GM23338 (cell line): ENCODE data around the gene FGF11. TPM values are rescaled to one million over a fixed set of nuclear protein-coding genes. Genes with fewer than 3 reads are reported as not detected.

Experiments used
- ATAC-seq: fragments of 200-7000 bp; cut with Tn5 transposase; 3 replicates; pipeline ENCODE4 v1.9.1; 2020
- DNase-seq: peaks from one replicate; pipeline ENCODE4 v3.0.0-alpha.2; 2015; ENCODE audit warnings: low spot score
- H2AFZ ChIP-seq: fragments of 200-600 bp; sonication (generic); 2 replicates; pipeline ENCODE4 v1.8.0; 2016; ENCODE audit warnings: antibody characterized with exemption, mild to moderate bottlenecking, moderate library complexity
- H3F3A ChIP-seq: fragments of 200-600 bp; sonication (generic); replicated peaks from 2 replicates; pipeline ENCODE4 v1.8.0; 2017; ENCODE audit warnings: antibody characterized with exemption, mixed run types, low read depth
- H3K27ac ChIP-seq: fragments of 200-600 bp; sonication (generic); 2 replicates; pipeline ENCODE4 v1.6.1; 2016; ENCODE audit warnings: low read depth
- H3K27me3 ChIP-seq: fragments of 200-600 bp; sonication (generic); 2 replicates; pipeline ENCODE4 v1.8.0; 2016; ENCODE audit warnings: mild to moderate bottlenecking, mixed run types, moderate library complexity; ENCODE audit not compliant: insufficient read depth
- H3K36me3 ChIP-seq: fragments of 200-600 bp; sonication (generic); 2 replicates; pipeline ENCODE4 v1.8.0; 2016; ENCODE audit warnings: mild to moderate bottlenecking; ENCODE audit not compliant: insufficient read depth
- H3K4me1 ChIP-seq: fragments of 200-600 bp; sonication (generic); 2 replicates; pipeline ENCODE4 v1.8.0; 2016; ENCODE audit warnings: mild to moderate bottlenecking, moderate library complexity; ENCODE audit not compliant: insufficient read depth
- H3K4me2 ChIP-seq: fragments of 200-600 bp; sonication (generic); 2 replicates; pipeline ENCODE4 v1.7.1; 2017; ENCODE audit warnings: mixed run types
- H3K4me3 ChIP-seq: fragments of 200-600 bp; sonication (generic); 2 replicates; pipeline ENCODE4 v1.6.1; 2016; ENCODE audit warnings: mixed run types
- H3K79me2 ChIP-seq: fragments of 200-600 bp; sonication (generic); replicated peaks from 2 replicates; pipeline ENCODE4 v1.8.0; 2017; ENCODE audit warnings: mild to moderate bottlenecking; ENCODE audit not compliant: insufficient read depth
- H3K9me2 ChIP-seq: fragments of 200-600 bp; sonication (generic); 2 replicates; pipeline ENCODE4 v1.8.0; 2017; ENCODE audit not compliant: insufficient read depth
- H4K20me1 ChIP-seq: fragments of 200-600 bp; sonication (generic); replicated peaks from 2 replicates; pipeline ENCODE4 v1.8.0; 2017; ENCODE audit warnings: mild to moderate bottlenecking; ENCODE audit not compliant: insufficient read depth
- H3K27ac Mint-ChIP-seq: 2 replicates; pipeline ENCODE4 v1.8.0; 2020; ENCODE audit warnings: inconsistent platforms, mild to moderate bottlenecking, moderate library complexity, mixed read lengths
- H3K27me3 Mint-ChIP-seq: 3 replicates; pipeline ENCODE4 v1.8.0; 2022; ENCODE audit warnings: low read depth, mild to moderate bottlenecking, moderate library complexity, mixed read lengths, inconsistent platforms; ENCODE audit not compliant: insufficient read depth, poor library complexity
- H3K36me3 Mint-ChIP-seq: 3 replicates; pipeline ENCODE4 v1.8.0; 2021; ENCODE audit warnings: low read depth, mild to moderate bottlenecking, inconsistent platforms, moderate library complexity, mixed read lengths
- H3K4me1 Mint-ChIP-seq: 3 replicates; pipeline ENCODE4 v1.8.0; 2020; ENCODE audit warnings: mild to moderate bottlenecking, inconsistent platforms, mixed read lengths
- H3K4me3 Mint-ChIP-seq: 3 replicates; pipeline ENCODE4 v1.8.0; 2021; ENCODE audit warnings: moderate library complexity, mild to moderate bottlenecking, inconsistent platforms, mixed read lengths
- H3K9me3 Mint-ChIP-seq: 3 replicates; pipeline ENCODE4 v1.8.0; 2020; ENCODE audit warnings: moderate library complexity, mild to moderate bottlenecking, inconsistent platforms, mixed read lengths
- CREB1 ChIP-seq: fragments of 250-450 bp; sonication (Bioruptor Pico); IDR thresholded peaks from 2 replicates; pipeline ENCODE4 v1.5.0; 2020; ENCODE audit warnings: low read depth, mild to moderate bottlenecking, moderate library complexity
- CTCF ChIP-seq, 2 experiments: fragments of 200-600 bp in 1 of 2; sonication (generic) in 1 of 2; conservative IDR thresholded peaks; 2 replicates each; pipeline versions ENCODE4 v1.5.1 to v1.6.1; 2016 to 2017; ENCODE audit warnings: antibody characterized with exemption in 2 of 2, low read depth in 2 of 2, mild to moderate bottlenecking in 2 of 2, moderate library complexity in 1 of 2
- EZH2 ChIP-seq: fragments of 200-600 bp; sonication (generic); IDR thresholded peaks from one replicate; pipeline ENCODE4 v1.8.0; 2017; ENCODE audit warnings: antibody characterized with exemption, mild to moderate bottlenecking, low read depth; ENCODE audit not compliant: unreplicated experiment
- EZH2phosphoT487 ChIP-seq: fragments of 200-600 bp; sonication (generic); IDR thresholded peaks from one replicate; pipeline ENCODE4 v1.8.1; 2018; ENCODE audit warnings: antibody characterized with exemption; ENCODE audit not compliant: unreplicated experiment
- JUNB ChIP-seq: IDR thresholded peaks from one replicate; pipeline ENCODE4 v1.6.1; 2016; ENCODE audit warnings: antibody characterized with exemption; ENCODE audit not compliant: unreplicated experiment
- NANOG ChIP-seq: IDR thresholded peaks from 2 replicates; pipeline ENCODE4 v1.6.1; 2016; ENCODE audit warnings: antibody characterized with exemption, borderline replicate concordance
- POLR2AphosphoS5 ChIP-seq: IDR thresholded peaks from 2 replicates; pipeline ENCODE4 v1.6.1; 2016; ENCODE audit warnings: antibody characterized with exemption, low read depth
- STAT1 ChIP-seq: IDR thresholded peaks from one replicate; pipeline ENCODE4 v1.6.1; 2016; ENCODE audit warnings: antibody characterized with exemption; ENCODE audit not compliant: unreplicated experiment
- ZNF114 ChIP-seq: fragments of 250-450 bp; sonication (Bioruptor Pico); IDR thresholded peaks from 2 replicates; pipeline ENCODE4 v1.5.0; 2020; ENCODE audit warnings: mild to moderate bottlenecking, moderate library complexity
- ZNF331 ChIP-seq: fragments of 250-450 bp; sonication (Bioruptor Pico); IDR thresholded peaks from 2 replicates; pipeline ENCODE4 v1.5.0; 2020; ENCODE audit warnings: low read depth, mild to moderate bottlenecking, moderate library complexity
- ZNF462 ChIP-seq: fragments of 250-450 bp; sonication (Bioruptor Pico); IDR thresholded peaks from 2 replicates; pipeline ENCODE4 v1.5.0; 2020; ENCODE audit warnings: mild to moderate bottlenecking, moderate library complexity
- polyA plus RNA-seq: library from polyadenylated mRNA; unstranded; fragments of >200 nt; fragmentation: Nextera tagmentation; extraction: Ambion mirVana; gene quantifications from 2 replicates; pipeline ENCODE4 v1.2.1, GENCODE V29; 2016
- total RNA-seq: library from RNA; depleted of rRNA; stranded (reverse); fragments of >200 nt; shearing (Covaris generic); gene quantifications from 2 replicates; pipeline ENCODE4 v1.2.3, GENCODE V29; 2014

The FGF11 gene
- total and polyA plus RNA-seq, 2 experiments from 2014 or later = 11.1 to 16.6 TPM

- no peaks in the 10 kb centered on the region for H3K36me3 Mint-ChIP-seq
- no peak for DNase-seq
- H2AFZ ChIP-seq = no peak within 1 kb of the TSS
These were observed 10.8 kb upstream of the FGF11 start, which contains the start of gene SPEM3 for GRCh38 chr17:7428557-7428956. TSS of gene SPEM3 (plus strand) at chr17:7428857. CDS start at chr17:7428903, 46 bp downstream.

GRCh38 chr17:7429722-7430121, 9.6 kb upstream of the FGF11 start:
- Histone ChIP-seq H3K4me1 (no peaks in the 10 kb centered on the region), H3K9me2 (0 out of 2 replicates have a peak, but pooled peaks cover 13% of the 10 kb centered on the region), H3K79me2 (no peaks in the 10 kb centered on the region), H3F3A (no peaks in the 10 kb centered on the region), H3K27ac (no peak overlapping the region), H3K36me3 (no peaks in the 10 kb centered on the region), H3K27me3 (no peaks in the 10 kb centered on the region), H4K20me1 (no peaks in the 10 kb centered on the region), H2AFZ (no peak overlapping the region), H3K4me2 (no peak overlapping the region), H3K4me3 (no peak overlapping the region)
- DNase-seq (no peak), ATAC-seq (no peak)
- H3K4me3 Mint-ChIP-seq = no peak overlapping the region
- no peaks in the 10 kb centered on the region; the same call in 2 of the 3 replicates for H3K4me1 Mint-ChIP-seq
- H3K27me3 Mint-ChIP-seq = peaks cover 21% of the 10 kb centered on the region
- no peaks in the 10 kb centered on the region for H3K36me3 Mint-ChIP-seq
- H3K27ac Mint-ChIP-seq = no peak overlapping the region
- no peaks in the 10 kb centered on the region; the same call in 2 of the 3 replicates for H3K9me3 Mint-ChIP-seq
- TF ChIP-seq CREB1 = no peak
- TF ChIP-seq CTCF (conservative IDR thresholded peaks at IDR 0.05; ENCODE audit: low read depth in 2 of 2) = no peak
- TF ChIP-seq STAT1 = no peak
- no peak for TF ChIP-seq EZH2
- TF ChIP-seq ZNF114 (CRISPR knock-in tag) = no peak
- no peak for TF ChIP-seq ZNF331 (CRISPR knock-in tag)
- TF ChIP-seq NANOG = no peak
- no peak for TF ChIP-seq ZNF462 (CRISPR knock-in tag)
- no peak for TF ChIP-seq EZH2phosphoT487
- no peak for TF ChIP-seq JUNB
- TF ChIP-seq POLR2AphosphoS5 = no peak

More at GRCh38 chr17:7428557-7428956, 10.8 kb upstream of the FGF11 start, which contains the start of gene SPEM3:
- Histone ChIP-seq H3K36me3 (no peaks in the 10 kb centered on the region), H3K4me2 (no peak within 1 kb of the TSS), H3K27me3 (no peaks in the 10 kb centered on the region), H3K4me3 (no peak within 1 kb of the TSS), H3K27ac (no peak within 1 kb of the TSS), H3K4me1 (no peaks in the 10 kb centered on the region), H3F3A (no peaks in the 10 kb centered on the region), H3K79me2 (no peaks in the 10 kb centered on the region), H4K20me1 (no peaks in the 10 kb centered on the region), H3K9me2 (0 out of 2 replicates have a peak, but pooled peaks cover 13% of the 10 kb centered on the region)
- no peak for TF ChIP-seq ZNF331 (CRISPR knock-in tag)
- TF ChIP-seq EZH2phosphoT487 = no peak
- no peak for TF ChIP-seq CREB1
- no peak for TF ChIP-seq EZH2
- TF ChIP-seq ZNF114 (CRISPR knock-in tag) = no peak
- TF ChIP-seq NANOG = no peak
- no peak within 1 kb of the TSS; the same call in 1 of the 2 replicates for H3K27ac Mint-ChIP-seq
- no peak within 1 kb of the TSS for H3K4me3 Mint-ChIP-seq
- H3K9me3 Mint-ChIP-seq = no peaks in the 10 kb centered on the region; the same call in 2 of the 3 replicates
- no peak for ATAC-seq
- H3K4me1 Mint-ChIP-seq = no peaks in the 10 kb centered on the region; the same call in 2 of the 3 replicates
- peaks cover 21% of the 10 kb centered on the region for H3K27me3 Mint-ChIP-seq
